B cell (primary cell): ENCODE results near the gene DMAP1. TPM values are rescaled to one million over a fixed set of nuclear protein-coding genes. Genes with fewer than 3 reads are reported as not detected.

Experiments
- ATAC-seq: fragments of 200-7000 bp; cut with Tn5 transposase; one replicate; pipeline ENCODE4 v1.10.0; 2021; ENCODE audit warnings: low read depth, mild to moderate bottlenecking, moderate number of reproducible peaks, moderate library complexity
- CTCF ChIA-PET: fragments of 350-600 bp; sonication (Branson Sonifier 250); formaldehyde crosslinking; loops from one replicate; lab custom pipeline; 2021; ENCODE audit warnings: antibody characterized with exemption, inconsistent platforms; lab: Charles Lee
- POLR2A ChIA-PET: fragments of 350-600 bp; sonication (Branson Sonifier 250); formaldehyde crosslinking; loops from one replicate; lab custom pipeline; 2021; ENCODE audit warnings: antibody characterized with exemption; lab: Charles Lee
- DNase-seq: peaks from one replicate; pipeline ENCODE4 v3.0.0; 2013
- H2AFZ ChIP-seq: 2 replicates; pipeline ENCODE4 v1.6.1; 2012; ENCODE audit warnings: mild to moderate bottlenecking, low read depth, low read length; ENCODE audit not compliant: insufficient read depth, poor library complexity, severe bottlenecking
- H3K27ac ChIP-seq, 2 donors: 1 replicate in 1 of 2; 2 replicates in 1 of 2; pipeline ENCODE4 v1.5.1; 2012 to 2013; ENCODE audit warnings: low read length in 2 of 2, mild to moderate bottlenecking in 2 of 2, moderate library complexity in 1 of 2
- H3K27me3 ChIP-seq, 4 experiments: fragments of 200-600 bp in 1 of 4; sonication (generic) in 1 of 4; replicated peaks in 1 of 4; 1 replicate in 2 of 4; 2 replicates in 2 of 4; pipeline versions ENCODE4 v1.6.1 to v1.7.0; 2013 to 2016; ENCODE audit warnings: low read length in 3 of 4, mild to moderate bottlenecking in 2 of 4, mixed read lengths in 1 of 4, moderate library complexity in 1 of 4; ENCODE audit not compliant: insufficient read depth in 4 of 4, control insufficient read depth in 3 of 4; ENCODE audit errors: control extremely low read depth in 1 of 4
- H3K36me3 ChIP-seq, 2 experiments: replicated peaks in 1 of 2; 1 replicate in 1 of 2; 2 replicates in 1 of 2; pipeline versions ENCODE4 v1.6.1 to v1.7.1; 2013; ENCODE audit warnings: low read length in 1 of 2; ENCODE audit not compliant: insufficient read depth in 2 of 2, control insufficient read depth in 1 of 2; ENCODE audit errors: control extremely low read depth in 1 of 2, extremely low read depth in 1 of 2
- H3K4me1 ChIP-seq, 2 donors: fragments of 200-600 bp in 1 of 2; sonication (generic) in 1 of 2; 1 replicate in 1 of 2; 2 replicates in 1 of 2; pipeline versions ENCODE4 v1.5.1 to v1.6.1; 2013 to 2017; ENCODE audit warnings: low read length in 2 of 2; ENCODE audit not compliant: control insufficient read depth in 2 of 2, insufficient read depth in 2 of 2
- H3K4me2 ChIP-seq: replicated peaks from 2 replicates; pipeline ENCODE3; 2012; ENCODE audit warnings: mild to moderate bottlenecking, low read depth, low read length; ENCODE audit not compliant: poor library complexity, severe bottlenecking
- H3K4me3 ChIP-seq, 5 experiments: fragments of 200-600 bp in 1 of 5; sonication (generic) in 1 of 5; 1 replicate in 3 of 5; 2 replicates in 2 of 5; pipeline versions ENCODE4 v1.5.1 to v1.7.0; 2011 to 2016; ENCODE audit warnings: low read length in 4 of 5, mild to moderate bottlenecking in 4 of 5, low read depth in 2 of 5, control low read depth in 1 of 5, moderate library complexity in 1 of 5; ENCODE audit not compliant: insufficient read depth in 1 of 5; ENCODE audit errors: control extremely low read depth in 1 of 5, extremely low read depth in 1 of 5
- H3K79me2 ChIP-seq: fragments of 200-600 bp; sonication (generic); one replicate; pipeline ENCODE4 v1.6.0; 2016; ENCODE audit warnings: low read length; ENCODE audit not compliant: control insufficient read depth, insufficient read depth
- H3K9ac ChIP-seq: fragments of 200-600 bp; sonication (generic); 2 replicates; pipeline ENCODE4 v1.6.1; 2017; ENCODE audit warnings: mild to moderate bottlenecking, low read length, moderate library complexity
- H3K9me3 ChIP-seq, 3 donors: one replicate each; pipeline versions ENCODE4 v1.6.1 to v1.7.1; 2013; ENCODE audit warnings: low read length in 2 of 3; ENCODE audit not compliant: control insufficient read depth in 2 of 3, insufficient read depth in 1 of 3; ENCODE audit errors: control extremely low read depth in 1 of 3
- H4K20me1 ChIP-seq: 2 replicates; pipeline ENCODE4 v1.6.0; 2012; ENCODE audit warnings: mild to moderate bottlenecking, low read length; ENCODE audit not compliant: insufficient read depth, control insufficient read depth, poor library complexity, severe bottlenecking
- H3K27ac Mint-ChIP-seq: one replicate; pipeline ENCODE4 v1.8.0; 2021; ENCODE audit warnings: mixed read lengths
- H3K27me3 Mint-ChIP-seq: one replicate; pipeline ENCODE4 v1.8.0; 2021; ENCODE audit warnings: mixed read lengths
- H3K4me1 Mint-ChIP-seq: one replicate; pipeline ENCODE4 v1.8.0; 2021; ENCODE audit warnings: mixed read lengths
- H3K4me3 Mint-ChIP-seq: one replicate; pipeline ENCODE4 v1.8.0; 2021; ENCODE audit warnings: mixed read lengths
- H3K9me3 Mint-ChIP-seq: one replicate; pipeline ENCODE4 v1.8.0; 2022; ENCODE audit warnings: mixed read lengths; ENCODE audit not compliant: insufficient read depth
- CTCF ChIP-seq: fragments of 200-600 bp; IDR thresholded peaks from one replicate; pipeline ENCODE4 v1.8.0; 2022; ENCODE audit warnings: antibody characterized with exemption, mild to moderate bottlenecking
- EZH2 ChIP-seq: IDR thresholded peaks from 2 replicates; pipeline ENCODE4 v1.6.1; 2012; ENCODE audit warnings: borderline replicate concordance, low read depth, mild to moderate bottlenecking, moderate library complexity, low read length; ENCODE audit not compliant: insufficient read depth, poor library complexity, severe bottlenecking
- WGBS: methylation state at CpG from one replicate; pipeline ENCODE4 v1.1.5; 2013; ENCODE audit warnings: missing lambda C conversion rate; ENCODE audit not compliant: insufficient coverage; 5-methylcytosine and 5-hydroxymethylcytosine counted together
- intact Hi-C: fragments of 100-400 bp; cut with micrococcal nuclease; formaldehyde crosslinking; loops from one replicate; pipeline ENCODE4 v1.10.0; 2022
- polyA plus RNA-seq: library from polyadenylated mRNA; depleted of rRNA; stranded (reverse); fragments of >200 nt; gene quantifications from 2 replicates; pipeline ENCODE4 v1.2.3, GENCODE V29; 2012
- total RNA-seq, 2 donors: library from RNA; stranded (reverse); fragments of 120-200 nt in 1 of 2; gene quantifications; 1 replicate in 1 of 2; 2 replicates in 1 of 2; pipeline versions ENCODE4 v1.2.3 to v1.2.4, GENCODE V29; 2013 to 2022

The DMAP1 gene
- total and polyA plus RNA-seq, 2 donors (not counting 1 experiment from before 2014, with no cell fraction given) = 88.5 to 116 TPM

- no peak overlapping the region for H3K27ac ChIP-seq
- WGBS = no CpG with 5 or more reads among the region's 1 CpG
- peaks cover 0 to 6% of the 10 kb centered on the region in 2 experiments for H3K36me3 ChIP-seq
- H3K27me3 ChIP-seq = no peaks in the 10 kb centered on the region
- intact Hi-C loops = no loop called here
- peaks cover 0 to 4% of the 10 kb centered on the region in 2 donors for H3K4me1 ChIP-seq
- H2AFZ ChIP-seq = no peak overlapping the region
- Mint-ChIP-seq H3K27ac (no peak overlapping the region), H3K4me3 (no peak overlapping the region), H3K9me3 (no peaks in the 10 kb centered on the region), H3K4me1 (peaks cover 12% of the 10 kb centered on the region), H3K27me3 (no peaks in the 10 kb centered on the region)
- H3K9ac ChIP-seq = no peak overlapping the region
- no peaks in the 10 kb centered on the region for H3K9me3 ChIP-seq
- POLR2A ChIA-PET = no interaction called here
- TF ChIP-seq EZH2 (no peak), CTCF (no peak)
- DNase-seq = no peak
- H3K4me3 ChIP-seq = no peak overlapping the region
- H3K79me2 ChIP-seq = no peaks in the 10 kb centered on the region
- CTCF ChIA-PET = no interaction called here
- H4K20me1 ChIP-seq = no peaks in the 10 kb centered on the region
- no peak overlapping the region for H3K4me2 ChIP-seq
- ATAC-seq = no peak
Measured at GRCh38 chr1:44265656-44266358, 52.5 kb downstream of the DMAP1 start.
